GM12878 (cell line): ENCODE data around the gene GPC5.

Experiments
- ESRRA ChIP-seq: IDR thresholded peaks from 2 replicates; pipeline ENCODE4 v1.6.1; 2012; ENCODE audit warnings: mild to moderate bottlenecking, low read length, improper control_type of control experiment
- EZH2 ChIP-seq: IDR thresholded peaks from 2 replicates; pipeline ENCODE4 v1.6.1; 2012; ENCODE audit warnings: low read depth, mild to moderate bottlenecking, control low read depth, inconsistent platforms, low read length, borderline replicate concordance; ENCODE audit not compliant: control insufficient read depth
- MTA3 ChIP-seq: IDR thresholded peaks from 2 replicates; pipeline ENCODE4 v1.6.1; 2012; ENCODE audit warnings: low read length, inconsistent platforms, borderline replicate concordance

DNA sequence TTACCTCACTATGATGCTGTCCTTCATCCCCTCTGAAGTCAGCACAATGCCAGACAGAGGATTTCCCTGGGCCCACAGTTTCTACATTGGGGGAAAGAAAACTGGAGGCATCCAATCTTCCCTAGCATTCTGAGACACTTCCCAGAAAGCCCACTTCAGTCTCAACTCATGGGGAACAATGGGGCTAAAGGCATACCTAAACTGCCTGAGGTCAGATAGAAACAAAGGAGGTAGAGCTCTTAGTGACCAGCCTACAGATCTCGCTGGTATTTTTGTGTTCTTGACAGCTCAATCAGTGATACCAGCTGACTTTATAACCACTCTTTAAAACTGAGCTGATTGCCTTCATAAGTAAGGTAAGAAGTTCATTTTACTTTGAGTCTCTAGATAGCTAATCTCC, 947.2 kb downstream of the GPC5 start:
- TF ChIP-seq MTA3 (no peak), ESRRA (no peak), EZH2 (no peak)
